DND-41 (cell line): ENCODE results near the gene TRIM10.

Experiments used
- ATAC-seq: fragments of 200-7000 bp; cut with Tn5 transposase; 3 replicates; pipeline ENCODE4 v1.9.1; 2021; ENCODE audit warnings: low read depth; ENCODE audit not compliant: insufficient read depth
- DNase-seq: peaks from one replicate; pipeline ENCODE4 v3.0.0-alpha.2; 2020
- H2AFZ ChIP-seq: 2 replicates; pipeline ENCODE4 v1.6.0; 2012; ENCODE audit warnings: low read depth, low read length
- H3K27ac ChIP-seq: 2 replicates; pipeline ENCODE4 v1.5.1; 2012; ENCODE audit warnings: low read length, inconsistent platforms
- H3K27me3 ChIP-seq: fragments of 200-600 bp; sonication (generic); 2 replicates; pipeline ENCODE4 v1.6.0; 2012; ENCODE audit warnings: low read length, mild to moderate bottlenecking, inconsistent platforms; ENCODE audit not compliant: insufficient read depth, poor library complexity
- H3K36me3 ChIP-seq: 2 replicates; pipeline ENCODE4 v1.5.1; 2012; ENCODE audit warnings: low read length, inconsistent platforms; ENCODE audit not compliant: insufficient read depth
- H3K4me1 ChIP-seq: 2 replicates; pipeline ENCODE4 v1.5.1; 2012; ENCODE audit warnings: mild to moderate bottlenecking, low read length; ENCODE audit not compliant: insufficient read depth
- H3K4me2 ChIP-seq: 2 replicates; pipeline ENCODE4 v1.6.0; 2012; ENCODE audit warnings: mild to moderate bottlenecking, moderate library complexity, low read length, inconsistent platforms; ENCODE audit not compliant: insufficient read depth
- H3K4me3 ChIP-seq, 2 experiments: fragments of 200-600 bp in 1 of 2; shearing (Covaris generic) in 1 of 2; 2 replicates each; pipeline ENCODE4 v1.5.1; 2012 to 2016; ENCODE audit warnings: inconsistent platforms in 2 of 2, low read length in 2 of 2, mild to moderate bottlenecking in 2 of 2, low read depth in 1 of 2, moderate library complexity in 1 of 2
- H3K79me2 ChIP-seq: 2 replicates; pipeline ENCODE4 v1.6.0; 2012; ENCODE audit warnings: low read length, inconsistent platforms; ENCODE audit not compliant: insufficient read depth
- H3K9ac ChIP-seq: 2 replicates; pipeline ENCODE4 v1.6.0; 2012; ENCODE audit warnings: low read depth, mild to moderate bottlenecking, inconsistent platforms, low read length, moderate library complexity
- H3K9me3 ChIP-seq: 2 replicates; pipeline ENCODE4 v1.5.1; 2012; ENCODE audit warnings: low read length, moderate library complexity, mild to moderate bottlenecking, inconsistent platforms; ENCODE audit not compliant: insufficient read depth, severe bottlenecking
- H4K20me1 ChIP-seq: 2 replicates; pipeline ENCODE4 v1.6.0; 2012; ENCODE audit warnings: low read length; ENCODE audit not compliant: insufficient read depth
- EZH2 ChIP-seq: IDR thresholded peaks from 3 replicates; pipeline ENCODE4 v1.6.1; 2012; ENCODE audit warnings: borderline replicate concordance, low read depth, mild to moderate bottlenecking, moderate library complexity, low read length, inconsistent platforms; ENCODE audit not compliant: severe bottlenecking
- TF ChIP-seq, protein P1 (sequence below): IDR thresholded peaks from 2 replicates; pipeline ENCODE4 v1.5.1; 2012; ENCODE audit warnings: borderline replicate concordance, low read length, moderate library complexity, mild to moderate bottlenecking; ENCODE audit not compliant: poor library complexity, severe bottlenecking; ENCODE audit errors: extremely low read depth

Gene TRIM10

DNA sequence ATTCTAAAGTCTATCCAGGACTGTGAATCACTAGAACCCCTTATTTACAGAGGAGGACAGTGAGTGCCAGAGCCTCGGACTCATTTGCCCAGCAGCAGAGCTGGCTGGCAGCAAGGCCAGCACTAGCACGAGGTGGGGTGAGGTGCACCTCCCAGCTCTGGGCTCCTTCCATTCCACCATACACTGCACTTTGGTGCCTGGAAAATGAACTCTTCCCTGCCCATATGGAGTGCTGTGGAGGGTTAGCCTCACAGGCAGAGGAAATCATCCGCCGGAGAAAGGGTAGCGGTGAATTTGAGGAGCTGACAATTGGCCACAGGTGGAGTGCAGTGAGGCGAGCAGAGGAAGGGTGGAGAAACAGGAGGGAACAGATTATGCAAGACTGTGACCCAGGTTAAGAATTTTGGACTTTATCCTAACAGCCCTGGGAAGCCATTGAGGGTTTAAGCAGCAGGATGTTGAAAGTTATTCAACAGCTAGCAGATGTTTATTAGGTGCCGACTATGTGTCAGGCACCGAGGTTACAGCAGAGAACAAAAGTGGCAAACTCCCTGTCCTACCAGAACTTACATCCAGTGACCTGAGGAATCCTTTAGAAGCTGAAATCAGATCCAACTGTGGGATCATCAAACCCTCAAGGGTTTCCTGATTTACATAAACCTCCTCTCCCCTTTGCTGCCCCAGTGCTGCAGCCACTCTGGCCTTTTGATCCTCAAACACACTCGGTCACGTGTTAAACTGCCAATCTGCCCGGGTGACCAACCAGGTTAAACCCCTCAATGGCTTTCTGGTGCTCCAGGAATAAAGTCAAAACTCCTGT lies 46.0 kb upstream of the TRIM10 start:
- Histone ChIP-seq H3K79me2 (peaks cover 95% of the 10 kb centered on the region), H3K4me3 (no peak overlapping the region), H3K9ac (no peak overlapping the region), H4K20me1 (peaks cover 59% of the 10 kb centered on the region), H3K9me3 (no peaks in the 10 kb centered on the region), H3K27ac (no peak overlapping the region), H3K4me2 (no peak overlapping the region), H3K27me3 (no peaks in the 10 kb centered on the region), H3K36me3 (peaks cover 39% of the 10 kb centered on the region), H3K4me1 (peaks cover 25% of the 10 kb centered on the region), H2AFZ (no peak overlapping the region)
- no peak for DNase-seq
- ATAC-seq = no peak
- TF ChIP-seq, protein P1, sequence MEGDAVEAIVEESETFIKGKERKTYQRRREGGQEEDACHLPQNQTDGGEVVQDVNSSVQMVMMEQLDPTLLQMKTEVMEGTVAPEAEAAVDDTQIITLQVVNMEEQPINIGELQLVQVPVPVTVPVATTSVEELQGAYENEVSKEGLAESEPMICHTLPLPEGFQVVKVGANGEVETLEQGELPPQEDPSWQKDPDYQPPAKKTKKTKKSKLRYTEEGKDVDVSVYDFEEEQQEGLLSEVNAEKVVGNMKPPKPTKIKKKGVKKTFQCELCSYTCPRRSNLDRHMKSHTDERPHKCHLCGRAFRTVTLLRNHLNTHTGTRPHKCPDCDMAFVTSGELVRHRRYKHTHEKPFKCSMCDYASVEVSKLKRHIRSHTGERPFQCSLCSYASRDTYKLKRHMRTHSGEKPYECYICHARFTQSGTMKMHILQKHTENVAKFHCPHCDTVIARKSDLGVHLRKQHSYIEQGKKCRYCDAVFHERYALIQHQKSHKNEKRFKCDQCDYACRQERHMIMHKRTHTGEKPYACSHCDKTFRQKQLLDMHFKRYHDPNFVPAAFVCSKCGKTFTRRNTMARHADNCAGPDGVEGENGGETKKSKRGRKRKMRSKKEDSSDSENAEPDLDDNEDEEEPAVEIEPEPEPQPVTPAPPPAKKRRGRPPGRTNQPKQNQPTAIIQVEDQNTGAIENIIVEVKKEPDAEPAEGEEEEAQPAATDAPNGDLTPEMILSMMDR = no peak
- no peak for TF ChIP-seq EZH2

DNA sequence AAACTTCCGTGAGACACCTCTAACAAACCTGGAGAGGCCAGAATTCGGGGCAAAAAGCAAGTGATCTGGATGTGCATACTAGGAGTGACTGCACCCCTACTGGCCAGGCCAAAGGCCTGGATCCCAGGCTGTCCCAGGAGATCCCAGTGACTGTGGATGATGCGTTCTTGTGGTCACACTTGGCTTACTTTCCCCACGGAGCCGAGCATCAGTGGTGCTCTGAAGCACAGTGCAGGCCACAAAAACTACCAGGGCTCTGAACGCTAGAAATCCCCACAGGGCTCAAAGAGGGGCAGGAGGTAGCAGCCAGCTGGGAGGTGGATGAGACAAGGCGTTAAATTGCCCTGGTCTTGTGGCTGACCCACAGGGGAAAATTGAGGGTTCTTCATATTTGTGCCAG lies 45.1 kb upstream of the TRIM10 start:
- H3K9ac ChIP-seq = no peak overlapping the region
- peaks cover 64% of the 10 kb centered on the region for H4K20me1 ChIP-seq
- H3K9me3 ChIP-seq = no peaks in the 10 kb centered on the region
- ATAC-seq (no peak), DNase-seq (no peak)
- TF ChIP-seq, protein P1 = no peak
- TF ChIP-seq EZH2 = no peak
- peaks cover 16% of the 10 kb centered on the region for H3K4me1 ChIP-seq
- no peak overlapping the region for H2AFZ ChIP-seq
- H3K36me3 ChIP-seq = peaks cover 44% of the 10 kb centered on the region
- H3K4me2 ChIP-seq = no peak overlapping the region
- H3K79me2 ChIP-seq = peaks cover 92% of the 10 kb centered on the region
- H3K4me3 ChIP-seq = no peak overlapping the region
- H3K27me3 ChIP-seq = no peaks in the 10 kb centered on the region
- no peak overlapping the region for H3K27ac ChIP-seq

DNA sequence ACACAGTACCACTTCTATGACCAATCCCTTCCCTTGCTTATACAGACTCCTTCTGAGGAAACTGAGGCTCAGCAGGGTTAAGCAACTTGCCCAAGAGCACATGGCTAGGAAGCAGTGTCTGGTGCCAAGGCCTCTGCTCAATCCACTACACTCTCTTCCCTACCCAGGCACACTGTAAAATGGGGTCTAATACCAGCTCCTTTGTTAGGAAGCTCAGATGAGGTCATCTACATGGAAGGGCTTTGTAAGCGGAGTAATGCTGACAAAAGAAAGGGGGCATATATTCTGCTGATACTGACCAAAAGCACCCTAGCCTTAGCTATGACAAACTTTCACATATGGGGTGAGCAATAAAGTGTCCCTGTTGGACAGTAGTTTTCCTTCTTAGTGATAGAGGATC lies 43.1 kb upstream of the TRIM10 start:
- Histone ChIP-seq H3K27me3 (no peaks in the 10 kb centered on the region), H3K9ac (no peak overlapping the region), H3K27ac (no peak overlapping the region), H3K79me2 (peaks cover 86% of the 10 kb centered on the region), H3K4me2 (no peak overlapping the region), H4K20me1 (peaks cover 63% of the 10 kb centered on the region), H3K4me3 (no peak overlapping the region), H3K4me1 (peaks cover under 1% of the 10 kb centered on the region; the same call in 1 of the 2 replicates), H3K9me3 (no peaks in the 10 kb centered on the region), H3K36me3 (peaks cover 49% of the 10 kb centered on the region), H2AFZ (no peak overlapping the region)
- ATAC-seq (no peak), DNase-seq (no peak)
- TF ChIP-seq, protein P1 = no peak
- no peak for TF ChIP-seq EZH2
